ENCODE results near the gene AK9. TPM values are rescaled to one million over a fixed set of nuclear protein-coding genes. Genes with fewer than 3 reads are reported as not detected.
"Not testable (repeated sequence)": the region's sequence is repeated elsewhere in the genome, so short reads cannot be mapped to it uniquely, and the experiment has no call there.

Gene AK9
- total RNA-seq, 2 experiments from 2014 or later = 3.5 to 5.2 TPM

- POLR2A ChIA-PET = no interaction called here
- intact Hi-C loops (cut with DNase I, micrococcal nuclease) = no loop called here
These were observed 65.8 kb downstream of the AK9 start for GRCh38 chr6:109625199-109625598.

GRCh38 chr6:109623288-109623687 lies 67.7 kb downstream of the AK9 start:
- DNase-seq (peak; percentile 24), ATAC-seq (peak; percentile 60)
- ChIA-PET POLR2A (no interaction called here), CTCF (interaction anchor here (1.1 kb wide), 1 partner anchor 9 kb away, joined by 4 read pairs; no protein-coding TSS in a partner anchor)
- intact Hi-C loops (cut with DNase I, micrococcal nuclease) = no loop called here
- H3K4me3 Mint-ChIP-seq = no peak overlapping the region
- peaks cover 4% of the 10 kb centered on the region for H3K36me3 Mint-ChIP-seq (ENCODE audit: low read depth)
- H3K27me3 Mint-ChIP-seq = no peaks in the 10 kb centered on the region
- H3K27ac Mint-ChIP-seq = no peak overlapping the region
- H3K9me3 Mint-ChIP-seq (ENCODE audit: low read depth) = peaks cover 9% of the 10 kb centered on the region
- H3K4me1 Mint-ChIP-seq = peaks cover 8% of the 10 kb centered on the region

More at GRCh38 chr6:109625199-109625598, 65.8 kb downstream of the AK9 start:
- ATAC-seq (no peak), DNase-seq (no peak)
- H3K36me3 Mint-ChIP-seq (ENCODE audit: low read depth) = peaks cover 5% of the 10 kb centered on the region
- CTCF ChIA-PET = no interaction called here
- no peak overlapping the region for H3K27ac Mint-ChIP-seq
- H3K27me3 Mint-ChIP-seq = no peaks in the 10 kb centered on the region
- no peak overlapping the region for H3K4me3 Mint-ChIP-seq
- H3K9me3 Mint-ChIP-seq (ENCODE audit: low read depth) = peaks cover 9% of the 10 kb centered on the region
- peaks cover 17% of the 10 kb centered on the region for H3K4me1 Mint-ChIP-seq

- no peak overlapping the region for H3K4me3 Mint-ChIP-seq
- no peak overlapping the region for H3K27ac Mint-ChIP-seq
- ChIA-PET CTCF (no interaction called here), POLR2A (no interaction called here)
- no peak for ATAC-seq
- peaks cover 10% of the 10 kb centered on the region for H3K36me3 Mint-ChIP-seq (ENCODE audit: low read depth)
- H3K4me1 Mint-ChIP-seq = peaks cover 17% of the 10 kb centered on the region
- H3K27me3 Mint-ChIP-seq = no peaks in the 10 kb centered on the region
- intact Hi-C loops (cut with DNase I, micrococcal nuclease) = no loop called here
- H3K9me3 Mint-ChIP-seq (ENCODE audit: low read depth) = peaks cover 3% of the 10 kb centered on the region
- DNase-seq = no peak
These were observed 78.7 kb downstream of the AK9 start for GRCh38 chr6:109612268-109612667.

GRCh38 chr6:109611502-109611901 lies 79.5 kb downstream of the AK9 start:
- H3K27ac Mint-ChIP-seq = no peak overlapping the region
- H3K36me3 Mint-ChIP-seq (ENCODE audit: low read depth) = peaks cover 10% of the 10 kb centered on the region
- ATAC-seq (no peak), DNase-seq (no peak)
- ChIA-PET POLR2A (no interaction called here), CTCF (no interaction called here)
- H3K4me1 Mint-ChIP-seq = peaks cover 18% of the 10 kb centered on the region
- intact Hi-C loops (cut with DNase I, micrococcal nuclease) = no loop called here
- no peaks in the 10 kb centered on the region for H3K27me3 Mint-ChIP-seq
- peaks cover 3% of the 10 kb centered on the region for H3K9me3 Mint-ChIP-seq (ENCODE audit: low read depth)
- H3K4me3 Mint-ChIP-seq = no peak overlapping the region

GRCh38 chr6:109610590-109610989 lies 80.4 kb downstream of the AK9 start:
- Mint-ChIP-seq H3K9me3 (ENCODE audit: low read depth) (peaks cover 3% of the 10 kb centered on the region), H3K4me1 (peaks cover 24% of the 10 kb centered on the region), H3K27ac (peak overlapping the region; percentile 75), H3K4me3 (peak overlapping the region; percentile 5), H3K27me3 (no peaks in the 10 kb centered on the region), H3K36me3 (ENCODE audit: low read depth) (peaks cover 10% of the 10 kb centered on the region)
- DNase-seq (no peak), ATAC-seq (peak; percentile 57)
- intact Hi-C loops (cut with DNase I, micrococcal nuclease) = no loop called here
- ChIA-PET CTCF (interaction anchor here (0.8 kb wide), 1 partner anchor 10 kb away, joined by 3 read pairs; no protein-coding TSS in a partner anchor), POLR2A (no interaction called here)

GRCh38 chr6:109609737-109610136 lies 81.3 kb downstream of the AK9 start:
- CTCF ChIA-PET = interaction anchor here (0.8 to 1.3 kb wide), 3 partner anchors 9 to 87 kb away, joined by 3 read pairs; no protein-coding TSS in a partner anchor
- peaks cover 3% of the 10 kb centered on the region for H3K9me3 Mint-ChIP-seq (ENCODE audit: low read depth)
- POLR2A ChIA-PET = no interaction called here
- ATAC-seq (no peak), DNase-seq (no peak)
- no peak overlapping the region for H3K4me3 Mint-ChIP-seq
- peaks cover 28% of the 10 kb centered on the region for H3K4me1 Mint-ChIP-seq
- intact Hi-C loops (cut with DNase I, micrococcal nuclease) = no loop called here
- no peaks in the 10 kb centered on the region for H3K27me3 Mint-ChIP-seq
- no peak overlapping the region for H3K27ac Mint-ChIP-seq
- H3K36me3 Mint-ChIP-seq (ENCODE audit: low read depth) = peaks cover 10% of the 10 kb centered on the region

GRCh38 chr6:109606359-109606758 lies 84.6 kb downstream of the AK9 start:
- CTCF ChIA-PET = no interaction called here
- POLR2A ChIA-PET = no interaction called here
- Mint-ChIP-seq H3K27ac (no peak overlapping the region), H3K36me3 (ENCODE audit: low read depth) (peaks cover 6% of the 10 kb centered on the region), H3K4me3 (no peak overlapping the region), H3K27me3 (no peaks in the 10 kb centered on the region), H3K4me1 (peaks cover 28% of the 10 kb centered on the region), H3K9me3 (ENCODE audit: low read depth) (peaks cover 6% of the 10 kb centered on the region)
- ATAC-seq (peak; percentile 65), DNase-seq (peak; percentile 7)
- intact Hi-C loops (cut with DNase I, micrococcal nuclease) = no loop called here

- intact Hi-C loops (cut with DNase I, micrococcal nuclease) = loop anchor here (1.0 to 10.0 kb wide), 7 partner anchors 95 to 799 kb away; partner anchors contain the start of genes AK9 (in 2 of the 2) and FIG4 (in 2 of the 2)
- Mint-ChIP-seq H3K9me3 (ENCODE audit: low read depth) (peaks cover 8% of the 10 kb centered on the region), H3K4me3 (no peak overlapping the region), H3K36me3 (ENCODE audit: low read depth) (peaks cover 11% of the 10 kb centered on the region), H3K27me3 (no peaks in the 10 kb centered on the region), H3K27ac (no peak overlapping the region), H3K4me1 (peaks cover 8% of the 10 kb centered on the region)
- DNase-seq (peak; percentile 44), ATAC-seq (peak; percentile 75)
- CTCF ChIA-PET = interaction anchor here (0.6 to 2.2 kb wide), 15 partner anchors 8 to 444 kb away, joined by 3 to 17 read pairs (median 4); no protein-coding TSS in a partner anchor
- POLR2A ChIA-PET = no interaction called here
These were observed 95.0 kb downstream of the AK9 start for GRCh38 chr6:109595998-109596397.

GRCh38 chr6:109580519-109580918 lies 110.5 kb downstream of the AK9 start:
- Mint-ChIP-seq H3K27me3 (no peaks in the 10 kb centered on the region), H3K36me3 (ENCODE audit: low read depth) (peaks cover 4% of the 10 kb centered on the region), H3K9me3 (ENCODE audit: low read depth) (no peaks in the 10 kb centered on the region), H3K4me1 (no peaks in the 10 kb centered on the region), H3K27ac (no peak overlapping the region), H3K4me3 (no peak overlapping the region)
- intact Hi-C loops (cut with DNase I, micrococcal nuclease) = no loop called here
- DNase-seq = no peak
- CTCF ChIA-PET = interaction anchor here (0.7 to 1.2 kb wide), 2 partner anchors 16 to 24 kb away, joined by 3 read pairs; no protein-coding TSS in a partner anchor
- no peak for ATAC-seq
- POLR2A ChIA-PET = no interaction called here

- no peak for DNase-seq
- Mint-ChIP-seq H3K27me3 (no peaks in the 10 kb centered on the region), H3K27ac (no peak overlapping the region), H3K4me1 (no peaks in the 10 kb centered on the region), H3K9me3 (ENCODE audit: low read depth) (no peaks in the 10 kb centered on the region), H3K36me3 (ENCODE audit: low read depth) (peaks cover 4% of the 10 kb centered on the region), H3K4me3 (no peak overlapping the region)
- intact Hi-C loops (cut with DNase I, micrococcal nuclease) = no loop called here
- POLR2A ChIA-PET = no interaction called here
- CTCF ChIA-PET = no interaction called here
- no peak for ATAC-seq
These were observed 111.6 kb downstream of the AK9 start for GRCh38 chr6:109579361-109579760.

- H3K36me3 Mint-ChIP-seq (ENCODE audit: low read depth); H3K27me3 Mint-ChIP-seq; intact Hi-C loops (cut with DNase I, micrococcal nuclease); POLR2A ChIA-PET; ATAC-seq; CTCF ChIA-PET; H3K4me1 Mint-ChIP-seq; DNase-seq; H3K9me3 Mint-ChIP-seq (ENCODE audit: low read depth); H3K4me3 Mint-ChIP-seq; H3K27ac Mint-ChIP-seq: not testable (repeated sequence)
These were observed 121.1 kb downstream of the AK9 start for GRCh38 chr6:109569901-109570300.

GRCh38 chr6:109561844-109562243 lies 129.2 kb downstream of the AK9 start:
- ATAC-seq (no peak), DNase-seq (no peak)
- Mint-ChIP-seq H3K4me3 (no peak overlapping the region), H3K27ac (no peak overlapping the region), H3K36me3 (ENCODE audit: low read depth) (peaks cover 12% of the 10 kb centered on the region), H3K27me3 (no peaks in the 10 kb centered on the region), H3K4me1 (no peaks in the 10 kb centered on the region), H3K9me3 (ENCODE audit: low read depth) (peaks cover 7% of the 10 kb centered on the region)
- CTCF ChIA-PET = no interaction called here
- intact Hi-C loops (cut with DNase I, micrococcal nuclease) = no loop called here
- POLR2A ChIA-PET = no interaction called here

All from activated CD4-positive, alpha-beta T cell treated with anti-CD3 and anti-CD28 coated beads for 36 hours (primary cell).